Embryonic facial prominence (tissue), 1 donor: Measurements from ENCODE around the gene HSP90AB1.

Experiments used
- DNase-seq: peaks from one replicate; pipeline ENCODE4 v3.0.0-alpha.2; 2016; ENCODE audit errors: extremely low spot score

The HSP90AB1 gene

DNA sequence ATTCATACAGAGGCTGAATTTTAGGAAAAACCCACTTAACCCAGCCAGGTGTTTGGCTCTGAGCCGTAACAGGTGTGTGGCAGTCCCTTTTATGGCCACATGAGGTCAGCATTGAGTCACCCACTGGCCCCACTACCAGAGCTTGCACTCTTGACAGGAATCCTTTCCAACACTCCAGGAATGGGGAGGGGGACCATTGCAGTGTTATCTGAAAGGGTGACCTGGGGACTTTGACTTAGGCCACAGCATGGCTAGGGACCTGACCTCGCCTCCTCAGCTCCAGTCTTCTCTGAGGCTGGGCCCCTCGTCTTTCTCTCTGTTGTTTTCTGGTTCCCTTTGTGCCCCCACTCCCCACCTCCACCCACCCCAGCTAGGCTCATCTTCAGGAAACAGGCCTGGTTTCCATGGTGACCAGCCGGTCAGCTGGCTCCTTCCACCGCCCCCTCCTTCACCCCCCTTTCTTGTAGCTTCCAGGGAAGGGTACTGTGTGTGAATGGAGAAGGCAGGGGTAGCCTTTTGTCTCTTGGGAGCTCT, 21.3 kb downstream of the HSP90AB1 start:
- peak; percentile 48 for DNase-seq

DNA sequence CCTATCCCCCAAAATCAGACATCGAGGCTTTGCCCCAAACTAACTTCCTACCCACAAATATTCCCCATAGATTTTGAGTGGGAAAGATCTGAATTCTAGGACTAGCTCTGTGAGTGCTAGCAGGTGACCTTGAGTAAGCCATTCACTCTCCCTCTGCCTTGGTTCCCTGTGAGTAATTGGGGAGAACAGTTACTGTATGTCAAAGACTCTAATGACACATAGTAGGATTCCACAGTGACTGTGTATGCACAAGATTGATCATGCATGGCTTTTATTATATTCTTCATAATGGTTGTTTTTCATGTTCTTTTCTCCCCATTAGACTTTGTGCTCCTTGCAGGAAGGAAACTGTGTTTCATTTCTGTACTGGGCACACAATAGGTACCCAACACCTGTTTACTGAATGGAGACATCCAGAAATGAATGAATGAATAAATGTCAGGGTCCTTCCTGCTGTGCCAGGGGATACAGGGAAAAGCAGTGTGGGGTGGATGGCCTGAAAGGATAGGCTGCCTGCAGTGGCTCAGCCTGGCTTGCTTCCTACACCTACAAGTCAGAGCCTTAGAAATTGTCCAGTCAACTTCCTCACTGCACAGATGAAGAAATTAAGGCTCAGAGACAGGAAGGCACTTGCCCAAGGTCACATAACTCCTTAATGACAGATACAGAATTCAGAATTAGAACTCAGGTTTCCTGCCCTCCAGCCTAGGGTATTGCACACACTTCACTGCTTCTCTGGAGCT, 22.4 kb downstream of the HSP90AB1 start:
- no peak for DNase-seq

GRCh38 chr6:44269921-44270525, 23.1 kb downstream of the HSP90AB1 start, which contains the start of gene TMEM151B:
TMEM151B (plus strand) TSS chr6:44270450; CDS start chr6:44270743, 293 bp downstream.
- DNase-seq = no peak

DNA sequence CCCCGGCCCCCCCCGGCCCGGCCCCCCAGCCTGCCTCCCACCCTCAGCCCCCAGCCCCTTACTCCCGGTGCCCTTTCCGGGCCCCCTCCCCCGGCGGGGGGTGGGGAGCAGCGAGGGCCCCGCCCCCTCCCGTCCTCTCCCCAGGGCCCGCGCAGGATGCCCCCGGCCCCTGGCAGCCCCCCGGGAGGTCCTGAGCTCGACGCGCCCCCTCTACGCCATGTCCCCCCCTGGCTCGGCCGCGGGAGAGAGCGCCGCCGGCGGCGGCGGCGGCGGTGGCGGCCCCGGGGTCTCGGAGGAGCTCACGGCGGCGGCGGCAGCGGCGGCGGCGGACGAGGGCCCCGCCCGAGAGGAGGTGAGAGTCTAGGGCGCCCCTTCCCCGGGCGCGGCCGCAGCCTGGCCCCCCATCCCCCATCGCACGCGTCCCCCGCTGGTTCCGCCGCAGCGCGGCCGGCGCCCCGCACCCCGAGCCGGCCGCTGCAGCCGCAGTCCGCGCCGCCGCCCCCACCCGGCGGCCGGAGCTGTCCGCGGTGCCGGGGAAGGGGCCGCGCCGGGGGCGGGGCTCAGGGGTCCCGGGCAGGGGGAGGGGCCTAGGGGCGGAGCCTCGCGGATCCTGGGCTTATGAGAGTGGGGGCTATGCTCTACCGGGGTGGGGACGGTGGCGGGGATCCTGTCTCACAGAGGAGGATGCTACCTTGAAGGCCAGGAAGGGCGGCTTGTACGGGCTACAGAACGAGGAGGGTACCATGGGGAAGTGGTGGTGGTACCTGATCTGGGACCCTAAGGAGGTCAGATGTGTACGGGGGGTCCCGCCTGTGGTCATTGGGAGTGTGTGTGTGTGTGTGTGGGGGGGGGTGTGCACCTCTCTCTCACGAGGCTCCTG, 23.9 kb downstream of the HSP90AB1 start:
- DNase-seq = no peak

GRCh38 chr6:44271406-44271723, 24.5 kb downstream of the HSP90AB1 start:
- no peak for DNase-seq

GRCh38 chr6:44271914-44272313, 25.0 kb downstream of the HSP90AB1 start:
- no peak for DNase-seq

- DNase-seq = no peak
Observed at GRCh38 chr6:44272529-44272928, 25.6 kb downstream of the HSP90AB1 start.

DNA sequence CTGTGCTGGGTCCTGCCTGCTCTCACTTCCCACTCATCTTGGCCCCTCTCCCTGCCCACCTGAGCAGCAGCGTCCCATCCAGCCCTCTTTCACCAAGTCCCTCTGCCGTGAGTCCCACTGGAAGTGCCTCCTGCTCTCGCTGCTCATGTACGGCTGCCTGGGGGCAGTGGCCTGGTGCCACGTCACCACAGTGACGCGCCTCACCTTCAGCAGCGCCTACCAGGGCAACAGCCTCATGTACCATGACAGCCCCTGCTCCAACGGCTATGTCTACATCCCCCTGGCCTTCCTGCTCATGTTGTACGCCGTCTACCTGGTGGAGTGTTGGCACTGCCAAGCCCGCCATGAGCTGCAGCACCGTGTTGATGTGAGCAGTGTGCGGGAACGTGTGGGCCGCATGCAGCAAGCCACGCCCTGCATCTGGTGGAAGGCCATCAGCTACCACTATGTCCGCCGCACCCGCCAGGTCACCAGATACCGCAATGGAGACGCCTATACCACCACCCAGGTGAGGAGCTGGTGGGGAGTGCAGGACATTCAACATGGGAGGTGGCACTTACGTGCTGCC, 26.2 kb downstream of the HSP90AB1 start:
- DNase-seq = no peak

DNA sequence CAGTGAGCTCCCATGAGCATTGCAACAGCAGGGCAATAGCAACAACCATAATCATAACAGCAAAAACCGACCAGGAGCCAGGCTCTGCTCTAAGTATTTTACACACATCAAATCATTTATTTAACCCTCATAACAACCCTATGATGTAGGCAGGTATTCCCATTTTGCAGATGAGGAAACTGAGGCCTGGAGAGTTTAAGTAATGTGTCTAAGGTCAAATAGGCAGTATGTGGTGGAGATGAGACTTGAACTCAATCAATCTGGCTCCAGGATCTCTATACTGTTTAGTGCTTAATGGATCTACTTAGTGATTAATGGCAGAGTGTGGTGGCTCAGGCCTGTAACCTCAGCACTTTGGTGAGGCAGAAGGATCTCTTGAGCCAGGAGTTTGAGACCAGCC, 26.7 kb downstream of the HSP90AB1 start:
- DNase-seq = no peak

GRCh38 chr6:44275271-44275748, 28.4 kb downstream of the HSP90AB1 start:
- DNase-seq = no peak

- no peak for DNase-seq
Observed at GRCh38 chr6:44275749-44276648, 29.1 kb downstream of the HSP90AB1 start.

DNA sequence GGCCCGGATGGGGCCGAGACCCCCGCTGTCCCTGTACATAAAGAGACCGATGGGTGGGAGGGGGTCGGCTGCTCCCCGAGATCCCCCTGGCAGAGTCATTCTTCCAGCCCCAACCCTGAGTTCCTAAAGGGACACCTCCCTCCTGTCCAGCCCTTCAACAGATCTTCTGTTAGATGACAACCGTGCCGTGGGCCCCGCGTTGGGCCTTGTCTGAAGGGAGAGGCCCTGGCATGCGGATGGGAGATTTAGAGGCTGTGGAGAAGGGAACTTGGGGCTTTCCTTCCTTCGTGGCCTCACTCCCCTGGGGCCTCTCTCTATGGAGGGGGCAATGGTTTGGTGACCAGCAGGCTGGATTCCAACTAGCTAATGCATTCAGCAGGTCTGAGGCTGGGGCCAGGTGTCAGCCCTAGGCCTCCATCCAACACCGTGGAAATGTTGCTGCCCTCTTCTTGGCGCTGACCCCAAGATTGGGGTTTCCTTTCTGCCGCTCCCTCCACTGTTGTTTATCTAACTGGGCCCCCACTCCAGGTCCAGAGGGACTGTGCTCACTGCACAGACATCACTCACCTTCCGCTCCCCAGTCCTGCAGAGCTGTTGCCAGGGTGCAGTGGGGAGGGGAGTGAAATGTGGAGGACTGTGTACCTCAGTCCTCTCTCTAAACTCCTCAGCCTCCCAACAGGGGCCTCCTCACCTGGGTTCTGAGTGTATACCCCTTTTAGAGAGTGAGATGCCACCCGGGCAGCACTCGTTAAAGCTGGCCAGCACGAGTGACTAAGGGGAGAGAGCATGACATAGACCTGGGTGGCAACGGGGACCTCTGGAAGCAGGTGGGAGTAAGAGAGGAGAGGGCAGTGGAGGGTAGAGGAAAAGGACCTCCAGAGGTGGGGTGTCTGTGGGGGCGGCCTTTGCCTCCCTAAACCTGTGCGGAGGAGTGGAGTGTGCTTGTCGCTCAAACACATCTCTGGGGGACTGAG, 30.1 kb downstream of the HSP90AB1 start:
- DNase-seq = no peak

DNA sequence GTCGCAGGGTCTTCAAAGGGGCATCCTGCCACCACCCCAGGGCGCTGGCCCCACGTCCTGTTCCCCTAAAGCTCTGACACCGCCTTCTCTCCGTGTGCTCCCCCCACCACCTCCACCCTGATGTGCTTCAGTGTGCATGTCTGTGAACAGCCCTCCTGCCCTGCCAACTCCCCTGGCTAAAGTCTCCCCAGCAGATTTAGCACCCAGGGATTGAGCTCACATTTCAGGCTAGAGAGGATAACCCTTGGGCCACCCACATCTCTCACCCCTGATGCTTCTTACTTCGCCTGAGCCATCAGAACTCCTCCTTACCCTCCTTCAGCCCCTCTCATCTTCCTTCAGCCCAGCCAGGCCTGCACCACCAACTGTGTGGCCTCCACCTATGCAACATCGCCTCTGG, 30.9 kb downstream of the HSP90AB1 start:
- no peak for DNase-seq

DNA sequence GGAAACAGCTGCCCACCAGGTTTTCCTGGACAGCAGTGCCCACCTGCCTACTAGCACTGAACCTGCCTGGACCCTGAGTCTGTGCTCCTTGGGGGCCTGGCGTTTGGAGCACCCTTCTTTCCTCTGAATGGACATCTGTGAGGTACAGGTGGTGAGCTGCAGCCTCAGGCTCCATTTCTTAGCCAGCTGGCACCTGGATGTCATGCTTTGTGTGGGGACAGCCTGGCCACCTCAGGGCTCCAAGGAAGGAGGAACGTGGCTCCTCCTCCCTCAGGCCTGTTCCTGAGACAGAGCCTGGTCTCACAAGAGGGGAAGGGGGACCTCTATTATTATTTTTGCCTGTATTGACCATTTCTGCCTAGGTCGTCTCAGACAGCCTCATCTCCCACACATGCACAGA, 31.4 kb downstream of the HSP90AB1 start:
- DNase-seq = no peak

DNA sequence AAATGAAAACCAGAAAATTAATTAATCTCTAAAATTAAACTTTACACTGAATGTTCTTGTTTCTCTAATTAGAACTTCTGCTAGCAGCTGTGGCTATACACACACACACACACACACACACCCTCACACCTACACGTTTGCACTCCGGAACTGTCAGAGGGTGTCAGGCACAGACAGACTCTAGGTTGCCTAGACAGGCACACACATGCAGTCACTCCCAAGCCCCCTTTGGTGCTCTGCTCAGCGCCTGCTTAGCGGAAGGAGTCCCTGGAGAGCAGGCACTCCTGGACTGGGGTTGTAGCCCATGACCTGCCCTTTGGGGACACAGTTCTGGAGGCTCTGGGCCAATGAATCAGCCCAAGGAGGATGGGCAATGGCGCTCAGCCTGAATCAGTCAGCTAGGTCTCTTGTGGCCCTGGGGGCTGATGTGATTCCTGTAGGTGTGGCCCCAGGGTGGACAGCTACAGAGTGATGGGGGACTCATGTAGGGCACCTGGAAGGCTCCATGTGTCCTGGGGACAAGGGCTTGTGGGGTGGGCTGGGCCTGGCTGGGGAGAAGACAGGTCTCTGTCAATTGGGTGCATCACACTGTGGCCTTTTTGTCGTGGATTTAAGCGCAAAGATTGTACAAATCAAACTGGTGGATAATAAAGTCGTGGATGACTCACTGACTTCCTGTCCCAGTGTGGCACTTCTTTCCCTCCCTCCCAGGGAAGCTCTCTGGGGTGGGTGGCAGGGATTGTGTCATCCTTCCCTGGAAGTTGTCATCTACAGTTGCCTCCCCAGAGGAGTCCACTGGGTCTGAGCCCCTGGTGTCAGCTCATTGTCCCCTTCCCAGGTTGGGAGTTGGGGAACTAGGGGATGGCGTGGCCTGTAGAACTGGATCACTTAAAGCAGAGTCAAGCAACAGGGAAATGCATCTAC, 32.1 kb downstream of the HSP90AB1 start:
- DNase-seq = no peak

- DNase-seq = no peak
Observed at GRCh38 chr6:44284121-44284520, 37.2 kb downstream of the HSP90AB1 start.

- DNase-seq = no peak
Observed at GRCh38 chr6:44284867-44285266, 38.0 kb downstream of the HSP90AB1 start.

- DNase-seq = no peak
Observed at GRCh38 chr6:44285552-44286284, 38.8 kb downstream of the HSP90AB1 start.
